HepG2 (cell line): ENCODE measurements around the gene SLC43A1. TPM values are rescaled to one million over a fixed set of nuclear protein-coding genes. Genes with fewer than 3 reads are reported as not detected.

Source experiments
- ATAC-seq: fragments of 200-7000 bp; cut with Tn5 transposase; 3 replicates; pipeline ENCODE4 v1.9.1; 2020; ENCODE audit warnings: mild to moderate bottlenecking, moderate library complexity
- BruUV-seq: library from RNA; stranded (reverse); fragments of 400-500 nt; replicated peaks from 2 replicates; lab custom pipeline; 2021; lab: Mats Ljungman, UMichigan
- CTCF ChIA-PET: fragments of 300-600 bp; formaldehyde crosslinking; extraction: SDS; loops from one replicate; lab custom pipeline; 2021; ENCODE audit warnings: low total read pairs, inconsistent platforms, low intra/inter-chr PET ratio; lab: Yijun Ruan, JAX
- POLR2A ChIA-PET: fragments of 350-600 bp; sonication (Branson Sonifier 250); formaldehyde crosslinking; loops from one replicate; lab custom pipeline; 2020; ENCODE audit warnings: antibody characterized with exemption, inconsistent platforms; lab: Yijun Ruan, JAX
- DNase-seq: peaks from one replicate; pipeline ENCODE4 v3.0.0-alpha.2; 2015; ENCODE audit warnings: low spot score
- FAIRE-seq: peaks from 3 replicates; lab custom pipeline; 2011; peaks lifted over from hg19 to GRCh38; lab: Jason Lieb, UNC
- H2AFZ ChIP-seq: one replicate; pipeline ENCODE4 v1.6.1; 2011; ENCODE audit warnings: low read length, inconsistent platforms
- H3K27ac ChIP-seq: fragments of 300-600 bp; 3 replicates; pipeline ENCODE4 v1.8.0; 2011; ENCODE audit warnings: mixed run types, mild to moderate bottlenecking, mixed read lengths, low read length, inconsistent platforms; ENCODE audit not compliant: insufficient read depth; ENCODE audit errors: extremely low read length
- H3K27me3 ChIP-seq, 2 experiments: fragments of 200-600 bp in 1 of 2; 2 replicates in 1 of 2; 3 replicates in 1 of 2; pipeline versions ENCODE4 v1.6.0 to v1.8.0; 2011; ENCODE audit warnings: low read length in 2 of 2, mild to moderate bottlenecking in 2 of 2, moderate library complexity in 2 of 2, inconsistent platforms in 1 of 2; ENCODE audit not compliant: insufficient read depth in 2 of 2, control insufficient read depth in 1 of 2
- H3K36me3 ChIP-seq, 2 experiments: fragments of 200-600 bp in 1 of 2; replicated peaks in 1 of 2; 2 replicates in 1 of 2; 3 replicates in 1 of 2; pipeline versions ENCODE4 v1.5.1 to v1.8.0; 2011; ENCODE audit warnings: low read length in 2 of 2, inconsistent platforms in 1 of 2; ENCODE audit not compliant: insufficient read depth in 2 of 2, control insufficient read depth in 1 of 2
- H3K4me1 ChIP-seq: 2 replicates; pipeline ENCODE4 v1.5.1; 2012; ENCODE audit warnings: low read length, inconsistent platforms; ENCODE audit not compliant: insufficient read depth
- H3K4me2 ChIP-seq: 2 replicates; pipeline ENCODE4 v1.6.0; 2011; ENCODE audit warnings: low read depth, low read length, inconsistent platforms
- H3K4me3 ChIP-seq, 3 experiments: fragments of 200-600 bp in 1 of 3; sonication (generic), shearing (Covaris generic) in 1 of 3; replicated peaks in 1 of 3; 2 replicates each; pipeline ENCODE4 v1.5.1; 2011 to 2016; ENCODE audit warnings: low read length in 3 of 3, inconsistent platforms in 2 of 3, low read depth in 2 of 3, mild to moderate bottlenecking in 2 of 3, control low read depth in 1 of 3, mixed read lengths in 1 of 3; ENCODE audit not compliant: insufficient read depth in 1 of 3
- H3K79me2 ChIP-seq: one replicate; pipeline ENCODE4 v1.6.1; 2011; ENCODE audit warnings: low read length, inconsistent platforms; ENCODE audit not compliant: insufficient read depth
- H3K9ac ChIP-seq: 2 replicates; pipeline ENCODE4 v1.6.0; 2011; ENCODE audit warnings: mild to moderate bottlenecking, low read depth, low read length, inconsistent platforms; ENCODE audit not compliant: insufficient read depth
- H3K9me3 ChIP-seq: 2 replicates; pipeline ENCODE4 v1.5.1; 2012; ENCODE audit warnings: mild to moderate bottlenecking, low read length
- H4K20me1 ChIP-seq: 2 replicates; pipeline ENCODE4 v1.6.0; 2011; ENCODE audit warnings: inconsistent platforms, mild to moderate bottlenecking, low read length, moderate library complexity; ENCODE audit not compliant: insufficient read depth
- EP300 ChIP-seq, 3 experiments: sonication (generic) in 1 of 3; formaldehyde crosslinking in 1 of 3; IDR thresholded peaks; 2 replicates each; pipeline versions ENCODE4 v1.5.1 to v1.6.1; 2011 to 2020; ENCODE audit warnings: low read depth in 2 of 3, low read length in 2 of 3, borderline replicate concordance in 1 of 3, improper control_type of control experiment in 1 of 3, mild to moderate bottlenecking in 1 of 3, missing genetic modification reagents in 1 of 3, moderate library complexity in 1 of 3
- FOXO1 ChIP-seq: sonication (generic); formaldehyde crosslinking; IDR thresholded peaks from 2 replicates; pipeline ENCODE4 v1.4.0; 2020; ENCODE audit warnings: missing genetic modification reagents
- HDAC1 ChIP-seq: sonication (generic); formaldehyde crosslinking; IDR thresholded peaks from 2 replicates; pipeline ENCODE4 v1.5.1; 2020; ENCODE audit warnings: mild to moderate bottlenecking, missing genetic modification reagents
- HNRNPK ChIP-seq: fragments of 200-400 bp; formaldehyde crosslinking; IDR thresholded peaks from 2 replicates; pipeline ENCODE4 v1.6.1; 2018; ENCODE audit warnings: low read length, low read depth, moderate library complexity, mild to moderate bottlenecking; ENCODE audit not compliant: poor library complexity, severe bottlenecking
- SALL1 ChIP-seq: sonication (generic); formaldehyde crosslinking; IDR thresholded peaks from 2 replicates; pipeline ENCODE4 v1.8.0; 2022; ENCODE audit warnings: mild to moderate bottlenecking, missing genetic modification reagents
- SALL2 ChIP-seq: sonication (generic); formaldehyde crosslinking; IDR thresholded peaks from 2 replicates; pipeline ENCODE4 v1.8.1; 2023; ENCODE audit warnings: mild to moderate bottlenecking, missing genetic modification reagents, inconsistent platforms
- ZBTB7B ChIP-seq: sonication (generic); formaldehyde crosslinking; IDR thresholded peaks from 2 replicates; pipeline ENCODE4 v1.4.0; 2020; ENCODE audit warnings: missing genetic modification reagents
- ZNF263 ChIP-seq: sonication (generic); formaldehyde crosslinking; IDR thresholded peaks from 2 replicates; pipeline ENCODE4 v1.4.0; 2020; ENCODE audit warnings: missing genetic modification reagents
- WGBS: methylation state at CpG from one replicate; pipeline ENCODE4 v1.1.6; 2017; ENCODE audit warnings: low lambda C conversion rate; 5-methylcytosine and 5-hydroxymethylcytosine counted together
- in situ Hi-C: cut with HindIII; loops from 2 replicates; pipeline ENCODE4 v1.10.0; 2017; ENCODE audit warnings: low pct_unique_long_range_greater_than_20kb; ENCODE audit not compliant: extremely low pct_ligation_motif_present
- intact Hi-C: fragments of 100-400 bp; cut with micrococcal nuclease; formaldehyde crosslinking; loops from one replicate; pipeline ENCODE4 v1.10.0; 2022; ENCODE audit not compliant: unreplicated experiment
- polyA plus RNA-seq, 8 experiments: library from polyadenylated mRNA; depleted of rRNA in 3 of 8; stranded (reverse) in 7 of 8; unstranded in 1 of 8; fragments of >200 nt; fragmentation: Illumina TruSeq in 4 of 8; extraction: Trizol in 4 of 8; gene quantifications; 2 replicates each; pipeline versions ENCODE4 v1.2.1 to v1.2.3, GENCODE V29; 2011 to 2016; ENCODE audit warnings: low read depth in 4 of 8, missing spikeins in 1 of 8, mixed read lengths in 1 of 8; ENCODE audit not compliant: insufficient read depth in 1 of 8
- total RNA-seq, 5 experiments: library from RNA; depleted of rRNA; stranded (reverse); fragments of >200 nt; fragmentation: Illumina TruSeq; extraction: Trizol; gene quantifications; 2 replicates each; pipeline ENCODE4 v1.2.3, GENCODE V29; 2016; ENCODE audit warnings: low read depth in 1 of 5
- TF ChIP-seq, protein P1 (sequence below): sonication (generic); formaldehyde crosslinking; conservative IDR thresholded peaks from 2 replicates; pipeline ENCODE4 v1.4.0; 2020; ENCODE audit warnings: missing genetic modification reagents
- TF ChIP-seq, protein P2 (sequence below): sonication (generic); formaldehyde crosslinking; IDR thresholded peaks from 2 replicates; pipeline ENCODE4 v1.4.0; 2020; ENCODE audit warnings: missing genetic modification reagents, mild to moderate bottlenecking, borderline replicate concordance
- TF ChIP-seq, protein P3 (sequence below): sonication (generic); formaldehyde crosslinking; conservative IDR thresholded peaks from 2 replicates; pipeline ENCODE4 v1.8.1; 2023; ENCODE audit warnings: missing genetic modification reagents

Gene SLC43A1
- total and polyA plus RNA-seq, 2 of the 13 experiments (the other 11 are each of a cell fraction or from before 2014, with no cell fraction given) = 72.3 to 87.6 TPM

DNA sequence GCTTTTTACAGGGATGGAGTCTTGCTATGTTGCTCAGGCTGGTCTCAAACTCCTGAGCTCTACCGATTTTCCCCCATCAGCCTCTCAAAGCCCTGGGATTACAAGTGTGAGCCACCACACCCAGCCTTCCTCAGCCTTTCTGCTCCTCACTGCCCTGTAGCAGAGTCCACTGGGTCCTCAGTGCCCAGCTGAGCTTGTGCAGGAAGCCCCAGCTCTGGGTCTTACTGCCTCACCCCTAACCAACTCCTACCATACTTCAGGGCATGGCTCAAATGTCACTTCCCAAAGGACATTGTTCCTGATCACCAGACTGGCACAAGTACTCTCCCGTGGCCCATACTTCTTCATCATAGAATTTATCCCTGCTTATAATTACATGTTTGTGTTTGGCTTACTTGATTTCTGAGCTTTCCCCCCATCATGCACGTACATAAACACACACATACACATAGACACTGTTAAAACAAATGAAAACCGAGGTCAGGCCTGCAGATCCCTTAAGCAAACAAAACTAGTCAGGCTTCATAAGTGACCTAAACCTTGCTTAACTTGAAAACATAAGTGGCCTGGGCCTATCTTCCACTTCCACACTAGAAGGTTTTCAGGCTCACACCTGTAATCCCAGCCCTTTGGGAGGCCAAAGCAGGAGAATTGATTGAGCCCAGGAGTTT, 74.6 kb downstream of the SLC43A1 start (continued):
- peak; percentile 78; the same call in 1 of the 2 replicates for TF ChIP-seq FOXO1 (CRISPR knock-in tag)
- 0 out of 2 replicates have a peak, but pooled peaks have one; percentile 22 for TF ChIP-seq ZBTB7B (CRISPR knock-in tag)
- 0 out of 2 replicates have a peak, but pooled peaks have one; percentile 6 for TF ChIP-seq ZNF263 (CRISPR knock-in tag)
- TF ChIP-seq SALL1 (CRISPR knock-in tag) = peak; percentile 69
- TF ChIP-seq, protein P1, sequence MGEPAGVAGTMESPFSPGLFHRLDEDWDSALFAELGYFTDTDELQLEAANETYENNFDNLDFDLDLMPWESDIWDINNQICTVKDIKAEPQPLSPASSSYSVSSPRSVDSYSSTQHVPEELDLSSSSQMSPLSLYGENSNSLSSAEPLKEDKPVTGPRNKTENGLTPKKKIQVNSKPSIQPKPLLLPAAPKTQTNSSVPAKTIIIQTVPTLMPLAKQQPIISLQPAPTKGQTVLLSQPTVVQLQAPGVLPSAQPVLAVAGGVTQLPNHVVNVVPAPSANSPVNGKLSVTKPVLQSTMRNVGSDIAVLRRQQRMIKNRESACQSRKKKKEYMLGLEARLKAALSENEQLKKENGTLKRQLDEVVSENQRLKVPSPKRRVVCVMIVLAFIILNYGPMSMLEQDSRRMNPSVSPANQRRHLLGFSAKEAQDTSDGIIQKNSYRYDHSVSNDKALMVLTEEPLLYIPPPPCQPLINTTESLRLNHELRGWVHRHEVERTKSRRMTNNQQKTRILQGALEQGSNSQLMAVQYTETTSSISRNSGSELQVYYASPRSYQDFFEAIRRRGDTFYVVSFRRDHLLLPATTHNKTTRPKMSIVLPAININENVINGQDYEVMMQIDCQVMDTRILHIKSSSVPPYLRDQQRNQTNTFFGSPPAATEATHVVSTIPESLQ (CRISPR knock-in tag) = no peak
- peak in 1 of 2 experiments; percentile 78; a peak in 2 of 4 replicates for TF ChIP-seq EP300 (IDR thresholded peaks at IDR 0.05; ENCODE audit: low read depth in 2 of 2, low read length in 2 of 2)
- no peak for TF ChIP-seq EP300 (CRISPR knock-in tag; IDR thresholded peaks at IDR 0.05; ENCODE audit: borderline replicate concordance)
- TF ChIP-seq, protein P2, sequence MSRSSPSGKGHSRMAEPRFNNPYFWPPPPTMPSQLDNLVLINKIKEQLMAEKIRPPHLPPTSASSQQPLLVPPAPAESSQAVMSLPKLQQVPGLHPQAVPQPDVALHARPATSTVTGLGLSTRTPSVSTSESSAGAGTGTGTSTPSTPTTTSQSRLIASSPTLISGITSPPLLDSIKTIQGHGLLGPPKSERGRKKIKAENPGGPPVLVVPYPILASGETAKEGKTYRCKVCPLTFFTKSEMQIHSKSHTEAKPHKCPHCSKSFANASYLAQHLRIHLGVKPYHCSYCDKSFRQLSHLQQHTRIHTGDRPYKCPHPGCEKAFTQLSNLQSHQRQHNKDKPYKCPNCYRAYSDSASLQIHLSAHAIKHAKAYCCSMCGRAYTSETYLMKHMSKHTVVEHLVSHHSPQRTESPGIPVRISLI (CRISPR knock-in tag) = no peak

DNA sequence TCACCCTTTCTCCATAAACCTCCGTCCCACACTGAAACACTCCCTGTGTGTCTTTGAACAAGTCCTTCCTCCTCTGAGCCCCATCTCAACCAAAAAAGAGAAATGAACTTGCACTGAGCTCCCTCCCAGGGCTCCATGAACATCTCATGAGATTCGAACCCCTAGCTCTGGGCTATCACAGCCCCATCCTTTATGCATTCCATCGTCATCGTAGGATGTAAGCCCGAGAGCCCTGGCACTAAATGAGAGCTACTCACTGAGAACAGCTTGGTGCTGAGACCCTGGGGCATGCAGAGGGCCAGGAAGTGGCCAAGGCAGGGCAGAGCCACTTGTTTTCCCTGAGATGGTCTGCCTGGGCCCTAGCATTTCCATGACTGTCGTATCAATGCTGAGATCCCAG, 75.7 kb downstream of the SLC43A1 start:
- intact Hi-C loops = loop anchor here (5.0 kb wide), 1 partner anchor 228 kb away; the partner anchor contains the start of gene ZDHHC5
- H3K4me3 ChIP-seq = no peak overlapping the region
- ChIA-PET CTCF (no interaction called here), POLR2A (no interaction called here)
- in situ Hi-C loops = loop anchor here (10.0 kb wide), 1 partner anchor 55 kb away; the partner anchor contains the start of gene PRG3
- no peak for ATAC-seq
- no peaks in the 10 kb centered on the region for H4K20me1 ChIP-seq
- no peaks in the 10 kb centered on the region for H3K9me3 ChIP-seq
- no peaks in the 10 kb centered on the region for H3K27me3 ChIP-seq
- no TSS peak for BruUV-seq
- FAIRE-seq = no peak
- no peaks in the 10 kb centered on the region for H3K36me3 ChIP-seq
- H3K27ac ChIP-seq = no peak overlapping the region
- peaks cover 67% of the 10 kb centered on the region for H3K4me1 ChIP-seq
- no peaks in the 10 kb centered on the region for H3K79me2 ChIP-seq
- no peak overlapping the region for H3K4me2 ChIP-seq
- 79% methylated on average over 6 of the region's 6 CpGs for WGBS
- TF ChIP-seq HNRNPK (no peak), HDAC1 (CRISPR knock-in tag) (0 out of 2 replicates have a peak, but pooled peaks have one; percentile 20), SALL2 (CRISPR knock-in tag) (no peak)
- TF ChIP-seq, protein P3, sequence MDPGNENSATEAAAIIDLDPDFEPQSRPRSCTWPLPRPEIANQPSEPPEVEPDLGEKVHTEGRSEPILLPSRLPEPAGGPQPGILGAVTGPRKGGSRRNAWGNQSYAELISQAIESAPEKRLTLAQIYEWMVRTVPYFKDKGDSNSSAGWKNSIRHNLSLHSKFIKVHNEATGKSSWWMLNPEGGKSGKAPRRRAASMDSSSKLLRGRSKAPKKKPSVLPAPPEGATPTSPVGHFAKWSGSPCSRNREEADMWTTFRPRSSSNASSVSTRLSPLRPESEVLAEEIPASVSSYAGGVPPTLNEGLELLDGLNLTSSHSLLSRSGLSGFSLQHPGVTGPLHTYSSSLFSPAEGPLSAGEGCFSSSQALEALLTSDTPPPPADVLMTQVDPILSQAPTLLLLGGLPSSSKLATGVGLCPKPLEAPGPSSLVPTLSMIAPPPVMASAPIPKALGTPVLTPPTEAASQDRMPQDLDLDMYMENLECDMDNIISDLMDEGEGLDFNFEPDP (CRISPR knock-in tag) = 0 out of 2 replicates have a peak, but pooled peaks have one; percentile 33
- no peak for DNase-seq
- no peak overlapping the region for H3K9ac ChIP-seq
- H2AFZ ChIP-seq = no peak overlapping the region
